ENCODE measurements around the gene ANKRD36.
"Not testable (repeated sequence)": the region's sequence is repeated elsewhere in the genome, so short reads cannot be mapped to it uniquely, and the experiment has no call there.

DNA sequence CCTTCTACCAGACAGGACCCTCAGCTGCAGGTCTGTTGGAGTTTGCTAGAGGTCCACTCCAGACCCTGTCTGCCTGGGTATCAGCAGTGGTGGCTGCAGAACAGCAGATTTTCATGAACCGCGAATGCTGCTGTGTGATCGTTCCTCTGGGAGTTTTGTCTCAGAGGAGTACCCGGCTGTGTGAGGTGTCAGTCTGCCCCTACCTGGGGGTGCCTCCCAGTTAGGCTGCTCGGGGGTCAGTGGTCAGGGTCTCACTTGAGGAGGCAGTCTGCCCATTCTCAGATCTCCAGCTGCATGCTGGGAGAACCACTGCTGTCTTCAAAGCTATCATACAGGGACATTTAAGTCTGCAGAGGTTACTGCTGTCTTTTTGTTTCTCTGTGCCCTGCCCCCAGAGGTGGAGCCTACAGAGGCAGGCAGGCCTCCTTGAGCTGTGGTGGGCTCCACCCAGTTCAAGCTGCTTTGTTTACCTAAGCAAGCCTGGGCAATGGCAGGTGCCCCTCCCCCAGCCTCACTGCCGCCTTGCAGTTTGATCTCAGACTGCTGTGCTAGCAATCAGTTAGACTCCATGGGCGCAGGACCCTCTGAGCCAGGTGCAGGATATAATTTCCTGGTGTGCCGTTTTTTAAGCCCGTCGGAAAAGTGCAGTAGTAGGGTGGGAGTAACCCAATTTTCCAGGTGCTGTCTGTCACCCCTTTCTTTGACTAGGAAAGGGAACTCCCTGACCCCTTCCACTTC lies 118.1 kb downstream of the ANKRD36 start:
- TF ChIP-seq CTCF (IDR thresholded peaks at IDR 0.05 in 2 of 3, conservative IDR thresholded peaks at IDR 0.05 in 1 of 3; ENCODE audit: insufficient read depth in 2 of 3, low read depth in 1 of 3, low read length in 3 of 3); KAT7 (CRISPR knock-in tag; IDR thresholded peaks at IDR 0.05; ENCODE audit: borderline replicate concordance); TCF3 (CRISPR knock-in tag; IDR thresholded peaks at IDR 0.05); POLR2AphosphoS2 (IDR thresholded peaks at IDR 0.05; ENCODE audit: low read length); ZFP30 (CRISPR knock-in tag; IDR thresholded peaks at IDR 0.05; ENCODE audit: borderline replicate concordance); KDM4B (IDR thresholded peaks at IDR 0.05; ENCODE audit: borderline replicate concordance in 2 of 2, low read depth in 1 of 2); JUNB (CRISPR knock-in tag; conservative IDR thresholded peaks at IDR 0.05); NCOA4 (IDR thresholded peaks at IDR 0.05; ENCODE audit: partially characterized antibody); ELF4 (CRISPR knock-in tag; IDR thresholded peaks at IDR 0.05); RAD21 (CRISPR knock-in tag; conservative IDR thresholded peaks at IDR 0.05 in 1 of 2, IDR thresholded peaks at IDR 0.05 in 1 of 2): not testable (repeated sequence)
- TF ChIP-seq, protein P1, sequence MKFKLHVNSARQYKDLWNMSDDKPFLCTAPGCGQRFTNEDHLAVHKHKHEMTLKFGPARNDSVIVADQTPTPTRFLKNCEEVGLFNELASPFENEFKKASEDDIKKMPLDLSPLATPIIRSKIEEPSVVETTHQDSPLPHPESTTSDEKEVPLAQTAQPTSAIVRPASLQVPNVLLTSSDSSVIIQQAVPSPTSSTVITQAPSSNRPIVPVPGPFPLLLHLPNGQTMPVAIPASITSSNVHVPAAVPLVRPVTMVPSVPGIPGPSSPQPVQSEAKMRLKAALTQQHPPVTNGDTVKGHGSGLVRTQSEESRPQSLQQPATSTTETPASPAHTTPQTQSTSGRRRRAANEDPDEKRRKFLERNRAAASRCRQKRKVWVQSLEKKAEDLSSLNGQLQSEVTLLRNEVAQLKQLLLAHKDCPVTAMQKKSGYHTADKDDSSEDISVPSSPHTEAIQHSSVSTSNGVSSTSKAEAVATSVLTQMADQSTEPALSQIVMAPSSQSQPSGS (CRISPR knock-in tag; IDR thresholded peaks at IDR 0.05) = not testable (repeated sequence)

Data from K562 (cell line).